BJ (cell line): ENCODE data around the gene RNF13. TPM values are rescaled to one million over a fixed set of nuclear protein-coding genes. Genes with fewer than 3 reads are reported as not detected.

ENCODE experiments used
- CTCF ChIA-PET: fragments of 350-600 bp; formaldehyde crosslinking; extraction: SDS; loops from one replicate; lab custom pipeline; 2021; ENCODE audit warnings: antibody characterized with exemption, inconsistent platforms; lab: Yijun Ruan, JAX
- POLR2A ChIA-PET: fragments of 300-600 bp; sonication (Branson Sonifier 250); formaldehyde crosslinking; extraction: SDS; loops from one replicate; lab custom pipeline; 2021; ENCODE audit warnings: antibody characterized with exemption; lab: Charles Lee
- DNase-seq: peaks from one replicate; pipeline ENCODE4 v3.0.0-alpha.2; 2011; ENCODE audit warnings: low read depth
- H3K27me3 ChIP-seq: 2 replicates; pipeline ENCODE4 v1.6.0; 2011; ENCODE audit warnings: low read length; ENCODE audit not compliant: control insufficient read depth, insufficient read depth
- H3K36me3 ChIP-seq: 2 replicates; pipeline ENCODE4 v1.5.1; 2011; ENCODE audit warnings: low read length; ENCODE audit not compliant: control insufficient read depth, insufficient read depth
- H3K4me3 ChIP-seq: 2 replicates; pipeline ENCODE4 v1.5.1; 2011; ENCODE audit warnings: low read depth, mild to moderate bottlenecking, control low read depth, low read length
- CTCF ChIP-seq: IDR thresholded peaks from 2 replicates; pipeline ENCODE4 v1.5.1; 2011; ENCODE audit warnings: low read depth, mild to moderate bottlenecking, control low read depth, inconsistent platforms, low read length, moderate library complexity; ENCODE audit not compliant: insufficient read depth
- polyA plus RNA-seq: library from polyadenylated mRNA; depleted of rRNA; stranded (reverse); fragments of >200 nt; gene quantifications from 2 replicates; pipeline ENCODE4 v1.2.3, GENCODE V29; 2011

RNF13 gene
- polyA plus RNA-seq, 1 experiment: 30.7 TPM

GRCh38 chr3:149784064-149784704, 28.8 kb upstream of the RNF13 start:
- POLR2A ChIA-PET: no interaction called here
- Histone ChIP-seq H3K36me3 (no peaks in the 10 kb centered on the region), H3K4me3 (no peak overlapping the region), H3K27me3 (no peaks in the 10 kb centered on the region)
- TF ChIP-seq CTCF: no peak
- CTCF ChIA-PET: interaction anchor here (0.9 to 3.8 kb wide), 2 partner anchors 12 to 23 kb away, joined by 3 to 49 read pairs; no protein-coding TSS in a partner anchor
- no peak for DNase-seq

GRCh38 chr3:149790268-149790667, 22.7 kb upstream of the RNF13 start:
- H3K27me3 ChIP-seq: no peaks in the 10 kb centered on the region
- DNase-seq: no peak
- ChIA-PET CTCF (interaction anchor here (3.6 kb wide), 1 partner anchor 19 kb away, joined by 18 read pairs; no protein-coding TSS in a partner anchor), POLR2A (no interaction called here)
- no peaks in the 10 kb centered on the region for H3K36me3 ChIP-seq
- H3K4me3 ChIP-seq: no peak overlapping the region
- no peak for TF ChIP-seq CTCF

- Histone ChIP-seq H3K36me3 (no peaks in the 10 kb centered on the region), H3K27me3 (no peaks in the 10 kb centered on the region), H3K4me3 (no peak overlapping the region)
- TF ChIP-seq CTCF: no peak
- POLR2A ChIA-PET: no interaction called here
- DNase-seq: no peak
- CTCF ChIA-PET: interaction anchor here (3.6 to 3.9 kb wide), 2 partner anchors 18 to 19 kb away, joined by 18 read pairs; no protein-coding TSS in a partner anchor
Measured at GRCh38 chr3:149790698-149791097, 22.3 kb upstream of the RNF13 start.

- Histone ChIP-seq H3K36me3 (no peaks in the 10 kb centered on the region), H3K27me3 (no peaks in the 10 kb centered on the region), H3K4me3 (no peak within 1 kb of the TSS)
- CTCF ChIA-PET: interaction anchor here (1.2 to 3.9 kb wide), 3 partner anchors 16 to 25 kb away, joined by 3 to 18 read pairs (median 18); no protein-coding TSS in a partner anchor
- POLR2A ChIA-PET: no interaction called here
- TF ChIP-seq CTCF: no peak
- no peak for DNase-seq
Measured at GRCh38 chr3:149792452-149793270, 20.4 kb upstream of the RNF13 start, which contains the start of gene ANKUB1. ANKUB1 (minus strand) TSS chr3:149792554; CDS start chr3:149792366, 188 bp downstream.

GRCh38 chr3:149796026-149796425, 17.0 kb upstream of the RNF13 start:
- H3K4me3 ChIP-seq: no peak overlapping the region
- ChIA-PET CTCF (interaction anchor here (1.0 kb wide), 1 partner anchor 12 kb away, joined by 4 read pairs; no protein-coding TSS in a partner anchor), POLR2A (no interaction called here)
- no peaks in the 10 kb centered on the region for H3K36me3 ChIP-seq
- DNase-seq: no peak
- no peak for TF ChIP-seq CTCF
- H3K27me3 ChIP-seq: no peaks in the 10 kb centered on the region
